Glutamatergic neuron (in vitro differentiated cells): ENCODE data around the gene CREG2. TPM values are rescaled to one million over a fixed set of nuclear protein-coding genes. Genes with fewer than 3 reads are reported as not detected.

Experiments
- DNase-seq: peaks from one replicate; pipeline ENCODE4 v3.0.0; 2022
- H3K27ac Mint-ChIP-seq: one replicate; pipeline ENCODE4 v1.8.0; 2020; ENCODE audit warnings: mild to moderate bottlenecking, mixed read lengths, inconsistent platforms; ENCODE audit not compliant: unreplicated experiment
- H3K27me3 Mint-ChIP-seq: one replicate; pipeline ENCODE4 v1.8.0; 2020; ENCODE audit warnings: mild to moderate bottlenecking, moderate library complexity, mixed read lengths, inconsistent platforms; ENCODE audit not compliant: unreplicated experiment
- H3K36me3 Mint-ChIP-seq: one replicate; pipeline ENCODE4 v1.8.0; 2020; ENCODE audit warnings: mild to moderate bottlenecking, mixed read lengths, inconsistent platforms; ENCODE audit not compliant: unreplicated experiment
- H3K4me1 Mint-ChIP-seq: one replicate; pipeline ENCODE4 v1.8.0; 2020; ENCODE audit warnings: mild to moderate bottlenecking, low read depth, mixed read lengths, inconsistent platforms; ENCODE audit not compliant: unreplicated experiment
- H3K4me3 Mint-ChIP-seq: one replicate; pipeline ENCODE4 v1.8.0; 2020; ENCODE audit warnings: mild to moderate bottlenecking, mixed read lengths, inconsistent platforms; ENCODE audit not compliant: unreplicated experiment
- H3K9me3 Mint-ChIP-seq: one replicate; pipeline ENCODE4 v1.8.0; 2020; ENCODE audit warnings: mild to moderate bottlenecking, moderate library complexity, mixed read lengths, inconsistent platforms; ENCODE audit not compliant: unreplicated experiment
- CTCF ChIP-seq: fragments of 200-600 bp; sonication (generic); IDR thresholded peaks from one replicate; pipeline ENCODE4 v1.5.0; 2021; ENCODE audit not compliant: partially characterized antibody, unreplicated experiment
- total RNA-seq: library from RNA; stranded (reverse); fragmentation: NEBNext Ultra II Directional; extraction: Animal tissue kit (Norgen Biotek cat#: 25700); gene quantifications from one replicate; pipeline ENCODE4 v1.2.1, GENCODE V29; 2021; ENCODE audit not compliant: unreplicated experiment

The CREG2 gene
- total RNA-seq, 1 donor from 2014 or later, result 1.3 TPM

GRCh38 chr2:101431486-101431885, 44.2 kb upstream of the CREG2 start:
- peaks cover 3% of the 10 kb centered on the region for H3K27me3 Mint-ChIP-seq
- no peak for TF ChIP-seq CTCF
- H3K4me1 Mint-ChIP-seq, result peaks cover 4% of the 10 kb centered on the region
- peaks cover 5% of the 10 kb centered on the region for H3K9me3 Mint-ChIP-seq
- no peak overlapping the region for H3K27ac Mint-ChIP-seq
- no peaks in the 10 kb centered on the region for H3K36me3 Mint-ChIP-seq
- H3K4me3 Mint-ChIP-seq, result no peak overlapping the region
- no peak for DNase-seq

GRCh38 chr2:101430156-101430555, 42.9 kb upstream of the CREG2 start:
- Mint-ChIP-seq H3K4me1 (peaks cover 3% of the 10 kb centered on the region), H3K9me3 (peaks cover 5% of the 10 kb centered on the region), H3K36me3 (no peaks in the 10 kb centered on the region), H3K27me3 (peaks cover 3% of the 10 kb centered on the region), H3K4me3 (no peak overlapping the region), H3K27ac (no peak overlapping the region)
- no peak for TF ChIP-seq CTCF
- no peak for DNase-seq

GRCh38 chr2:101429453-101429852, 42.1 kb upstream of the CREG2 start:
- Mint-ChIP-seq H3K4me3 (no peak overlapping the region), H3K4me1 (no peaks in the 10 kb centered on the region)
- DNase-seq, result no peak

GRCh38 chr2:101428422-101429176, 41.3 kb upstream of the CREG2 start:
- Mint-ChIP-seq H3K27me3 (peaks cover 5% of the 10 kb centered on the region), H3K36me3 (no peaks in the 10 kb centered on the region), H3K27ac (no peak overlapping the region), H3K9me3 (peaks cover 3% of the 10 kb centered on the region), H3K4me1 (no peaks in the 10 kb centered on the region), H3K4me3 (no peak overlapping the region)
- no peak for DNase-seq
- TF ChIP-seq CTCF, result no peak

More at GRCh38 chr2:101429453-101429852, 42.1 kb upstream of the CREG2 start:
- peaks cover 5% of the 10 kb centered on the region for H3K9me3 Mint-ChIP-seq
- TF ChIP-seq CTCF, result no peak
- H3K27me3 Mint-ChIP-seq, result peaks cover 5% of the 10 kb centered on the region
- no peak overlapping the region for H3K27ac Mint-ChIP-seq
- no peaks in the 10 kb centered on the region for H3K36me3 Mint-ChIP-seq

- H3K4me1 Mint-ChIP-seq, result no peaks in the 10 kb centered on the region
- peaks cover 5% of the 10 kb centered on the region for H3K9me3 Mint-ChIP-seq
- H3K4me3 Mint-ChIP-seq, result no peak overlapping the region
- H3K36me3 Mint-ChIP-seq, result no peaks in the 10 kb centered on the region
- H3K27ac Mint-ChIP-seq, result no peak overlapping the region
- DNase-seq, result no peak
- no peak for TF ChIP-seq CTCF
- peaks cover 5% of the 10 kb centered on the region for H3K27me3 Mint-ChIP-seq
Measured at GRCh38 chr2:101427743-101428142, 40.4 kb upstream of the CREG2 start.
